H9 (cell line): ENCODE results near the gene CACNA2D3. TPM values are rescaled to one million over a fixed set of nuclear protein-coding genes. Genes with fewer than 3 reads are reported as not detected.

Source experiments
- DNase-seq: peaks from one replicate; pipeline ENCODE4 v3.0.0-alpha.2; 2017
- H2AFZ ChIP-seq: one replicate; pipeline ENCODE4 v1.6.1; 2013; ENCODE audit warnings: mild to moderate bottlenecking, low read length, control low read depth, moderate library complexity
- H2AK5ac ChIP-seq: 2 replicates; pipeline ENCODE4 v1.6.1; 2013; ENCODE audit warnings: low read length, control low read depth, mixed read lengths; ENCODE audit not compliant: insufficient read length
- H2BK120ac ChIP-seq: one replicate; pipeline ENCODE4 v1.6.1; 2013; ENCODE audit warnings: low read depth, mild to moderate bottlenecking, low read length, control low read depth, inconsistent platforms; ENCODE audit not compliant: poor library complexity, severe bottlenecking
- H2BK12ac ChIP-seq: 2 replicates; pipeline ENCODE4 v1.6.1; 2013; ENCODE audit warnings: low read length, control low read depth, mixed read lengths, low read depth; ENCODE audit not compliant: insufficient read length
- H2BK15ac ChIP-seq: 2 replicates; pipeline ENCODE4 v1.6.1; 2013; ENCODE audit warnings: low read depth, low read length, control low read depth
- H2BK20ac ChIP-seq: one replicate; pipeline ENCODE4 v1.6.1; 2013; ENCODE audit warnings: low read depth, mild to moderate bottlenecking, low read length, control low read depth, inconsistent platforms; ENCODE audit not compliant: poor library complexity, severe bottlenecking
- H2BK5ac ChIP-seq: 2 replicates; pipeline ENCODE4 v1.6.1; 2013; ENCODE audit warnings: low read length, control low read depth, mixed read lengths; ENCODE audit not compliant: insufficient read length
- H3K14ac ChIP-seq: 2 replicates; pipeline ENCODE4 v1.6.1; 2013; ENCODE audit warnings: low read length, control low read depth; ENCODE audit not compliant: insufficient read depth
- H3K18ac ChIP-seq: 2 replicates; pipeline ENCODE4 v1.6.1; 2013; ENCODE audit warnings: low read depth, mild to moderate bottlenecking, mixed read lengths, low read length, control low read depth; ENCODE audit not compliant: insufficient read length
- H3K23ac ChIP-seq: 2 replicates; pipeline ENCODE4 v1.6.1; 2013; ENCODE audit warnings: low read length, control low read depth, mixed read lengths, low read depth; ENCODE audit not compliant: insufficient read length
- H3K23me2 ChIP-seq: 2 replicates; pipeline ENCODE4 v1.6.1; 2013; ENCODE audit warnings: low read depth, mild to moderate bottlenecking, mixed read lengths, low read length, control low read depth; ENCODE audit not compliant: insufficient read length, poor library complexity, severe bottlenecking
- H3K27ac ChIP-seq: 2 replicates; pipeline ENCODE4 v1.5.1; 2013; ENCODE audit warnings: low read length, control low read depth, mixed read lengths, low read depth; ENCODE audit not compliant: insufficient read length
- H3K27me3 ChIP-seq: 2 replicates; pipeline ENCODE4 v1.6.1; 2013; ENCODE audit warnings: low read length, control low read depth, inconsistent platforms; ENCODE audit not compliant: insufficient read depth
- H3K4ac ChIP-seq: 2 replicates; pipeline ENCODE4 v1.6.1; 2013; ENCODE audit warnings: low read depth, mild to moderate bottlenecking, control low read depth, inconsistent platforms, low read length, moderate library complexity
- H3K4me1 ChIP-seq: 2 replicates; pipeline ENCODE4 v1.6.1; 2013; ENCODE audit warnings: low read length, control low read depth, inconsistent platforms; ENCODE audit not compliant: insufficient read depth
- H3K4me2 ChIP-seq: 2 replicates; pipeline ENCODE4 v1.6.1; 2013; ENCODE audit warnings: low read length, control low read depth, mixed read lengths; ENCODE audit not compliant: insufficient read length, insufficient read depth
- H3K56ac ChIP-seq: 2 replicates; pipeline ENCODE4 v1.6.1; 2013; ENCODE audit warnings: low read depth, mild to moderate bottlenecking, mixed read lengths, low read length, control low read depth; ENCODE audit not compliant: insufficient read length
- H3K79me1 ChIP-seq: 2 replicates; pipeline ENCODE4 v1.6.1; 2013; ENCODE audit warnings: low read depth, mild to moderate bottlenecking, moderate library complexity, low read length, control low read depth, inconsistent platforms; ENCODE audit not compliant: insufficient read depth, poor library complexity, severe bottlenecking
- H3K79me2 ChIP-seq: 2 replicates; pipeline ENCODE4 v1.6.1; 2013; ENCODE audit warnings: low read length, control low read depth, inconsistent platforms; ENCODE audit not compliant: insufficient read depth
- H3K9ac ChIP-seq: 2 replicates; pipeline ENCODE4 v1.6.1; 2013; ENCODE audit warnings: low read length, control low read depth, mixed read lengths; ENCODE audit not compliant: insufficient read length; ENCODE audit errors: extremely low read depth
- H3K9me3 ChIP-seq: one replicate; pipeline ENCODE4 v1.6.1; 2013; ENCODE audit warnings: low read depth, low read length, inconsistent platforms; ENCODE audit not compliant: control insufficient read depth
- H3T11ph ChIP-seq: one replicate; pipeline ENCODE4 v1.6.1; 2013; ENCODE audit warnings: mild to moderate bottlenecking, low read length, control low read depth, inconsistent platforms
- H4K20me1 ChIP-seq: one replicate; pipeline ENCODE4 v1.6.1; 2013; ENCODE audit not compliant: control insufficient read depth, insufficient read length, insufficient read depth
- H4K5ac ChIP-seq: 2 replicates; pipeline ENCODE4 v1.6.1; 2013; ENCODE audit warnings: low read depth, mild to moderate bottlenecking, mixed read lengths, low read length, control low read depth; ENCODE audit not compliant: insufficient read length
- H4K8ac ChIP-seq: replicated peaks from 2 replicates; pipeline ENCODE4 v1.6.1; 2013; ENCODE audit warnings: low read length, control low read depth, mixed read lengths, low read depth; ENCODE audit not compliant: insufficient read length
- H4K91ac ChIP-seq: 2 replicates; pipeline ENCODE4 v1.6.1; 2013; ENCODE audit warnings: low read depth, mild to moderate bottlenecking, moderate library complexity, mixed read lengths, low read length, control low read depth; ENCODE audit not compliant: insufficient read length
- H3K27ac Mint-ChIP-seq, 3 experiments: 2 replicates in 2 of 3; 3 replicates in 1 of 3; pipeline ENCODE4 v1.8.0; 2020 to 2021; ENCODE audit warnings: mixed read lengths in 3 of 3, mild to moderate bottlenecking in 1 of 3, moderate library complexity in 1 of 3
- H3K27me3 Mint-ChIP-seq: 2 replicates; pipeline ENCODE4 v1.8.0; 2021; ENCODE audit warnings: low read depth, mild to moderate bottlenecking, moderate library complexity, mixed read lengths
- H3K36me3 Mint-ChIP-seq, 3 experiments: 2 replicates in 2 of 3; 3 replicates in 1 of 3; pipeline ENCODE4 v1.8.0; 2020 to 2021; ENCODE audit warnings: low read depth in 3 of 3, mixed read lengths in 3 of 3; ENCODE audit not compliant: insufficient read depth in 1 of 3
- H3K4me1 Mint-ChIP-seq, 2 experiments: 2 replicates each; pipeline ENCODE4 v1.8.0; 2020; ENCODE audit warnings: mixed read lengths in 2 of 2
- H3K4me3 Mint-ChIP-seq, 2 experiments: 2 replicates in 1 of 2; 3 replicates in 1 of 2; pipeline ENCODE4 v1.8.0; 2020 to 2021; ENCODE audit warnings: mild to moderate bottlenecking in 2 of 2, mixed read lengths in 2 of 2, moderate library complexity in 1 of 2
- H3K9me3 Mint-ChIP-seq, 2 experiments: 2 replicates in 1 of 2; 3 replicates in 1 of 2; pipeline ENCODE4 v1.8.0; 2020; ENCODE audit warnings: mild to moderate bottlenecking in 2 of 2, mixed read lengths in 2 of 2, moderate library complexity in 1 of 2
- WGBS: extraction: QIAGEN DNeasy Blood & Tissue Kit; methylation state at CpG from one replicate; pipeline ENCODE4 v1.1.7; 2013; ENCODE audit warnings: missing lambda C conversion rate, low lambda C conversion rate, mixed read lengths; ENCODE audit not compliant: insufficient read length; ENCODE audit errors: extremely low coverage; 5-methylcytosine and 5-hydroxymethylcytosine counted together
- total RNA-seq: library from RNA; stranded (reverse); gene quantifications from 2 replicates; pipeline ENCODE4 v1.2.1, GENCODE V29; 2021
- TF ChIP-seq, protein P1 (sequence below): fragments of 200-600 bp; sonication (generic); conservative IDR thresholded peaks from 3 replicates; pipeline ENCODE4 v1.8.0; 2021; ENCODE audit warnings: antibody characterized with exemption, mild to moderate bottlenecking

The CACNA2D3 gene
- total RNA-seq, 1 experiment from 2014 or later, result 3.2 TPM

DNA sequence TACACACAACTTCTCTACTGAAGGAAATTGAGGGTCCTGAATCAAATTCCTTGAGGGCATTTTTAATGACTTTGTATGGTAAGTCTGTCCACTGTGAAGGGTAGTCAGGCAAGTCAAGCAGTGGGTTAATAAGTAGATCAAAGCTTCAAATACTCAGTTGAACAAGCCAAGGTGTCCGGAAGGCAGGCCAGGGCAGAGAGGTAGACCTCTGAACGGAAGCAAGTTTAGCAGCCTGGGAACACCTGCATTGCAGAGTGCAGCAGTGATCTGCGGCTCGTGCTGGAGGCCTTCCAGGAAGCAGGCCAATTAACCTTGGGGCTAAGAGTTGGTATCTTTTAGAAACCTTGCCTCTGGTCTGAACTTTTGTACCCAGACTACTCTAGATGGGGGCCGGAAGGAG is 661.7 kb downstream of the CACNA2D3 start:
- Mint-ChIP-seq H3K4me3 (no peak overlapping the region), H3K4me1 (peaks cover 9 to 11% of the 10 kb centered on the region in 2 experiments), H3K36me3 (peaks cover 0 to 3% (median 0%) of the 10 kb centered on the region in 3 experiments; a peak in 2 of 7 replicates), H3K27me3 (no peaks in the 10 kb centered on the region), H3K27ac (no peak overlapping the region), H3K9me3 (peaks cover 0 to 2% of the 10 kb centered on the region in 2 experiments; a peak in 2 of 5 replicates)
- H3T11ph ChIP-seq, result no peak overlapping the region
- no peaks in the 10 kb centered on the region for H3K79me2 ChIP-seq
- no peak overlapping the region for H3K4me2 ChIP-seq
- H2BK120ac ChIP-seq, result no peak overlapping the region
- WGBS, result no CpG with 5 or more reads among the region's 5 CpGs
- H3K9me3 ChIP-seq, result no peaks in the 10 kb centered on the region
- DNase-seq, result no peak
- no peaks in the 10 kb centered on the region for H3K23me2 ChIP-seq
- H3K27ac ChIP-seq, result no peak overlapping the region
- no peaks in the 10 kb centered on the region for H3K27me3 ChIP-seq
- TF ChIP-seq, protein P1, sequence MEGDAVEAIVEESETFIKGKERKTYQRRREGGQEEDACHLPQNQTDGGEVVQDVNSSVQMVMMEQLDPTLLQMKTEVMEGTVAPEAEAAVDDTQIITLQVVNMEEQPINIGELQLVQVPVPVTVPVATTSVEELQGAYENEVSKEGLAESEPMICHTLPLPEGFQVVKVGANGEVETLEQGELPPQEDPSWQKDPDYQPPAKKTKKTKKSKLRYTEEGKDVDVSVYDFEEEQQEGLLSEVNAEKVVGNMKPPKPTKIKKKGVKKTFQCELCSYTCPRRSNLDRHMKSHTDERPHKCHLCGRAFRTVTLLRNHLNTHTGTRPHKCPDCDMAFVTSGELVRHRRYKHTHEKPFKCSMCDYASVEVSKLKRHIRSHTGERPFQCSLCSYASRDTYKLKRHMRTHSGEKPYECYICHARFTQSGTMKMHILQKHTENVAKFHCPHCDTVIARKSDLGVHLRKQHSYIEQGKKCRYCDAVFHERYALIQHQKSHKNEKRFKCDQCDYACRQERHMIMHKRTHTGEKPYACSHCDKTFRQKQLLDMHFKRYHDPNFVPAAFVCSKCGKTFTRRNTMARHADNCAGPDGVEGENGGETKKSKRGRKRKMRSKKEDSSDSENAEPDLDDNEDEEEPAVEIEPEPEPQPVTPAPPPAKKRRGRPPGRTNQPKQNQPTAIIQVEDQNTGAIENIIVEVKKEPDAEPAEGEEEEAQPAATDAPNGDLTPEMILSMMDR, result no peak
- H3K9ac ChIP-seq, result no peak overlapping the region
- H2AFZ ChIP-seq, result no peak overlapping the region
- no peak overlapping the region for H3K18ac ChIP-seq
- H3K79me1 ChIP-seq, result no peaks in the 10 kb centered on the region
- H3K14ac ChIP-seq, result no peak overlapping the region
- H3K4me1 ChIP-seq, result no peaks in the 10 kb centered on the region
- no peak overlapping the region for H4K8ac ChIP-seq
- no peak overlapping the region for H4K91ac ChIP-seq
- H2BK12ac ChIP-seq, result no peak overlapping the region
- H2AK5ac ChIP-seq, result no peak overlapping the region
- no peak overlapping the region for H2BK5ac ChIP-seq
- no peak overlapping the region for H3K23ac ChIP-seq
- H3K4ac ChIP-seq, result no peak overlapping the region
- H4K5ac ChIP-seq, result no peak overlapping the region
- no peaks in the 10 kb centered on the region for H4K20me1 ChIP-seq
- H3K56ac ChIP-seq, result no peak overlapping the region
- H2BK20ac ChIP-seq, result no peak overlapping the region
- H2BK15ac ChIP-seq, result no peak overlapping the region
